Measurements from ENCODE around the gene ADCY3. TPM values are rescaled to one million over a fixed set of nuclear protein-coding genes. Genes with fewer than 3 reads are reported as not detected.
"Not testable (repeated sequence)": the region's sequence is repeated elsewhere in the genome, so short reads cannot be mapped to it uniquely, and the experiment has no call there.

Gene ADCY3
- total and polyA plus RNA-seq, 7 donors, result 9.2 to 15.2 (median 12.1) TPM

DNA sequence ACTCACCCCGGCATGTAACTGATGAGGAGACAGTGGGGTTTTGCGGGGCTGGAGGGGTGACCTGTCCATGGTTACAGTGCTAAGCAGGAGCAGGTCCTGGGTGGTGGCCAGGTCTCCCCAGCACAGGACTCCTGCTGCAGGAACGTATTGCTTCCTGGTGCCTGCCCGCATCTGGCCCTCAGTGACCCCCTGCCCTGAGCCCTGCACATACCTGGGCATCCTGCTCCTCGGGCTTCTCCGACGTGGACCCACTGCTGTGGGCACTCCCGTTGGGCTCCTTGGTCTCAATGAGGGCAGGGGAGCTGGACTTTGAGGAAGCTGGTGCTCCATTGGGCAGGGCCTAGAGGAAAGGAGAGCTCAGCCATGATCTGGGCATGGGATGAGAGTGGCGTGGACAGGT is 83.3 kb downstream of the ADCY3 start:
- no peaks in the 10 kb centered on the region for H3K36me3 ChIP-seq (ENCODE audit: insufficient read depth in 1 of 2, low read depth in 1 of 2)
- H3K4me1 ChIP-seq, result no peaks in the 10 kb centered on the region
- H3K4me3 ChIP-seq, result no peak overlapping the region
- TF ChIP-seq, protein P1, sequence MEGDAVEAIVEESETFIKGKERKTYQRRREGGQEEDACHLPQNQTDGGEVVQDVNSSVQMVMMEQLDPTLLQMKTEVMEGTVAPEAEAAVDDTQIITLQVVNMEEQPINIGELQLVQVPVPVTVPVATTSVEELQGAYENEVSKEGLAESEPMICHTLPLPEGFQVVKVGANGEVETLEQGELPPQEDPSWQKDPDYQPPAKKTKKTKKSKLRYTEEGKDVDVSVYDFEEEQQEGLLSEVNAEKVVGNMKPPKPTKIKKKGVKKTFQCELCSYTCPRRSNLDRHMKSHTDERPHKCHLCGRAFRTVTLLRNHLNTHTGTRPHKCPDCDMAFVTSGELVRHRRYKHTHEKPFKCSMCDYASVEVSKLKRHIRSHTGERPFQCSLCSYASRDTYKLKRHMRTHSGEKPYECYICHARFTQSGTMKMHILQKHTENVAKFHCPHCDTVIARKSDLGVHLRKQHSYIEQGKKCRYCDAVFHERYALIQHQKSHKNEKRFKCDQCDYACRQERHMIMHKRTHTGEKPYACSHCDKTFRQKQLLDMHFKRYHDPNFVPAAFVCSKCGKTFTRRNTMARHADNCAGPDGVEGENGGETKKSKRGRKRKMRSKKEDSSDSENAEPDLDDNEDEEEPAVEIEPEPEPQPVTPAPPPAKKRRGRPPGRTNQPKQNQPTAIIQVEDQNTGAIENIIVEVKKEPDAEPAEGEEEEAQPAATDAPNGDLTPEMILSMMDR (IDR thresholded peaks at IDR 0.05), result no peak
- H3K27ac ChIP-seq, result no peak overlapping the region
- no peaks in the 10 kb centered on the region for H3K27me3 ChIP-seq (ENCODE audit: insufficient read depth in 3 of 3, low read length in 2 of 3)
- H3K9me3 ChIP-seq, result no peaks in the 10 kb centered on the region
- intact Hi-C loops (cut with DNase I), result no loop called here
- DNase-seq (peak in 1 of 2 donors; percentile 32), ATAC-seq (no peak)
- 91 to 94% (median 93%) methylated on average over 9 of the region's 9 CpGs for WGBS, 3 donors

DNA sequence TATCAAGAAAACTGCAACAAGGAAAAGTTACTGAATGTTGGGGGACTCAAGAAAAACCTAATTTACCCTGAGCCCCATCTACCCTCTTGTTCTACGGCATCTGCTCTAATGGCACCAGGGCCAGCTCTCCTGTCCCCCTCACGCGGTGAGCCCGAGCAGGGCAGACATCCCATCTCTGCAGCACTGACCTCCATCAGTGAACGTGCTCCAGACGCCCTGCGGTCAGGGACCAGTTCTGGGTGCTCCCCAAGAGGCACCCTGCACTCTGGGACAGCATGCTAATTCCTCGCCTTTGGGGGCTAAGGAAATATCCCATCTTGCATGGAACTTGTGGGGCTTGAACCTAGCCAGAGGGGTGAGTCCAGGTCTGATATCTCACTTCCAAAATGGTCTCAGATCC is 83.8 kb downstream of the ADCY3 start:
- intact Hi-C loops (cut with DNase I), result no loop called here
- Histone ChIP-seq H3K9me3 (no peaks in the 10 kb centered on the region), H3K27me3 (ENCODE audit: insufficient read depth in 3 of 3, low read length in 2 of 3) (no peaks in the 10 kb centered on the region), H3K36me3 (ENCODE audit: insufficient read depth in 1 of 2, low read depth in 1 of 2) (no peaks in the 10 kb centered on the region), H3K27ac (no peak overlapping the region), H3K4me3 (no peak overlapping the region), H3K4me1 (no peaks in the 10 kb centered on the region)
- WGBS, 3 donors, result 93 to 98% (median 94%) methylated on average over 8 of the region's 8 CpGs
- peak in 1 of 2 donors; percentile 10 for DNase-seq
- TF ChIP-seq, protein P1 (IDR thresholded peaks at IDR 0.05), result no peak
- ATAC-seq, result no peak

DNA sequence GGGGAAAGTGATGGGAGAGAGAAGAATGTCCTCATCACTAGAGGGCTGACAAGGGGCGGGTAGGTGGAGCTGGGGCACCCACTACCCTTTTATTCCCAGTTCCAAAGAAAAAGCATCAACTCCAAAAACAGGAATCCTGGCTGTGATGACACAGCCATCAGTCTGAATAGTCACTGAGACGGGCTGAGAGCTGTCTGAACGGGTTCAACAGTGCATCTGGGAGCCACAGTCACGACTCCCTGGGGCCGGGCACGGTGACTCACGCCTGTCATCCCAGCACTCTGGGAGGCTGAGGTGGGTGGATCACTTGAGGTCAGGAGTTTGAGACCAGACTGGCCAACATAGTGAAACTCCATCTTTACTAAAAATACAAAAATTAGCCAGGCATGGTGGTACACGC is 84.6 kb downstream of the ADCY3 start:
- intact Hi-C loops (cut with DNase I); H3K27ac ChIP-seq; ATAC-seq; H3K4me1 ChIP-seq; H3K4me3 ChIP-seq; H3K27me3 ChIP-seq (ENCODE audit: insufficient read depth in 3 of 3, low read length in 2 of 3); H3K9me3 ChIP-seq; H3K36me3 ChIP-seq (ENCODE audit: insufficient read depth in 1 of 2, low read depth in 1 of 2): not testable (repeated sequence)
- WGBS, 3 donors, result 88 to 92% (median 92%) methylated on average over 8 of the region's 8 CpGs
- DNase-seq, result peak in 1 of 2 donors; percentile 27

DNA sequence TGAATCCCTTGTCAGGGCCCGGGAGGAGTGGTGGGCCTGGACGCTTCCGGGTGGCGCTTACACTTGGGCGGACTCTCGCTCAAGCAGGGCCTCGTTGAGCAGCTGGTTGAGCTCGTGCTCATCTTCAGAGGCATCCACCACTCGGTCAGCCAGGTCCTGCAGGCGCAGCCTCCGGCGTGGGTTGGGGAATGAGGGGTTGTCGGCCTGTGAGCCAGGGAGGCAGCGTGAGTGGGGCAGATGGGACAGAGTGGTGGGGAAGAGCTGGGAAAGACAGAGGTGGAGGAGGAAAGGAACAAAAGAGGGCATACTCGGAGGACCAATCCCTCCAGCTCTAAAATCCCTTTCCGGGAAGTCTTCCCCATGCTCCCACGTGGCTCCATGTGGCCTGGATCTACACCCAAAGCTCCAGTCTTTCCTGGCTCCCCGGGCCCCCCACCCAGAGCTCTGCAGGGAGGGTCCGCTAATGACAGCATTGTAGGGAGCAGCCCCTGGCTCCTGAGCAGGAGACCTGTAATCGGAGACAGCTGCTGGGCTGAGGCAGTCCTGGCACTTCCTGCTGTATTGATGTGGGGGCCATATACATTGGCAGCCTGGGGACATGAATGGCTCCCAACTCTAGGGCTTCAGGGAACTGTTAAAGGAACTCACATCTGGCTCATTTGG is 85.2 kb downstream of the ADCY3 start:
- WGBS, 3 donors, result 91 to 94% (median 94%) methylated on average over 20 of the region's 20 CpGs
- Histone ChIP-seq H3K27me3 (ENCODE audit: insufficient read depth in 3 of 3, low read length in 2 of 3) (no peaks in the 10 kb centered on the region), H3K36me3 (ENCODE audit: insufficient read depth in 1 of 2, low read depth in 1 of 2) (no peaks in the 10 kb centered on the region), H3K9me3 (no peaks in the 10 kb centered on the region), H3K4me1 (no peaks in the 10 kb centered on the region), H3K27ac (no peak overlapping the region), H3K4me3 (no peak overlapping the region)
- ATAC-seq (no peak), DNase-seq (peak in 1 of 2 donors; percentile 3)
- TF ChIP-seq, protein P1 (IDR thresholded peaks at IDR 0.05), result no peak
- intact Hi-C loops (cut with DNase I), result no loop called here

DNA sequence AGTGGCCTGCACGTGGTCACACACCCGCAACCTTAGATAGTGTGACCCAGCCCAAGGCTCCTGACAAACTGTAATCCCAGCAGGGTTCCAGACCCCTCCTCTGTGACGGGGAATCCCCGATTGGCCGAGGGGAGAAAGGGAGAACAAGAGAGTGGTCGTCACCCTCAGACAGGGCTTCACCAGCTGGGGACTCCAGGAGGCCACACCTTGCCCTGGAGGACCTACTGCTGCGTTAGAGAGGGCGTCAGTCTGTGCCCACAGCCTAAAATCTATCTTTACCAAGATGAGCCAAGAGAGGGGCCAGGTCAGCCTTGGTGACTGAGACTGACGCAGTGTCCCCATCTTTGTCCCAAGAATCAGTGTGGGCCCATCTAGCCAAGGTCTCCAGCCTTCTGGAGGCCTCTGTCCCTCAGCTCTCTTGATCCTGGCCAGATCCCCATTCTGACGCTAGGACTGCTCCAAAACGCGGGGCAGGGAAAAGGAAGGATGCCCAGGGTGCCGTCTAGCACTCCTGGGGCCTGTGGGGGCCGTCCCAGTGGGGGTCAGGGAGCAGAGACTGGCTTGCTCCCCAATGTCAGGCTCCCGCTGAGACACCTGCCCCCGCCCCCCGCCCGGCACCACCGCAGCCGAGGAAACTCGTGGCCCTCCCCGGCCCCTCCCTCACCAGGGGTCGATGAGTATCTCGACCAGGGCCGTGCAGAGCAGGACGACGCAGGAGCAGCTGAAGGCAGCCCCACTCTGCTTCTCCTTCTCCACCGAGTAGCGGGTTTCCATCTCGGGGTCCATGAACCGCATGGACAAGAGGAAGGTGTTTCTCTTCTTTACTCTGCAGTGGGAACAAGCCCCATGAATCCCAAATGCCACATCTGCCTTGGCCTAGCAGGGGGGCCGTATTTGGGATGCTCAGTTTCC is 86.0 kb downstream of the ADCY3 start:
- intact Hi-C loops (cut with DNase I), result no loop called here
- DNase-seq, result peak in 1 of 2 donors; percentile 28
- ATAC-seq, result no peak
- Histone ChIP-seq H3K27me3 (ENCODE audit: insufficient read depth in 3 of 3, low read length in 2 of 3) (no peaks in the 10 kb centered on the region), H3K36me3 (ENCODE audit: insufficient read depth in 1 of 2, low read depth in 1 of 2) (no peaks in the 10 kb centered on the region), H3K4me1 (no peaks in the 10 kb centered on the region), H3K4me3 (no peak overlapping the region), H3K9me3 (no peaks in the 10 kb centered on the region), H3K27ac (no peak overlapping the region)
- TF ChIP-seq, protein P1 (IDR thresholded peaks at IDR 0.05), result no peak
- WGBS, 3 donors, result 93 to 96% (median 95%) methylated on average over 30 to 32 of the region's 32 CpGs

Data from psoas muscle (tissue), 8 donors.